GM08714 (cell line): ENCODE measurements around the gene SACS.

Source experiments
- H3K4me3 ChIP-seq: fragments of 200-500 bp; sonication (Bioruptor generic); 2 replicates; pipeline ENCODE4 v1.5.1; 2014; ENCODE audit warnings: mild to moderate bottlenecking, low read length, inconsistent platforms
- ZNF274 ChIP-seq: IDR thresholded peaks from 2 replicates; pipeline ENCODE4 v1.6.1; 2012; ENCODE audit warnings: mild to moderate bottlenecking, low read depth, low read length

Gene SACS

DNA sequence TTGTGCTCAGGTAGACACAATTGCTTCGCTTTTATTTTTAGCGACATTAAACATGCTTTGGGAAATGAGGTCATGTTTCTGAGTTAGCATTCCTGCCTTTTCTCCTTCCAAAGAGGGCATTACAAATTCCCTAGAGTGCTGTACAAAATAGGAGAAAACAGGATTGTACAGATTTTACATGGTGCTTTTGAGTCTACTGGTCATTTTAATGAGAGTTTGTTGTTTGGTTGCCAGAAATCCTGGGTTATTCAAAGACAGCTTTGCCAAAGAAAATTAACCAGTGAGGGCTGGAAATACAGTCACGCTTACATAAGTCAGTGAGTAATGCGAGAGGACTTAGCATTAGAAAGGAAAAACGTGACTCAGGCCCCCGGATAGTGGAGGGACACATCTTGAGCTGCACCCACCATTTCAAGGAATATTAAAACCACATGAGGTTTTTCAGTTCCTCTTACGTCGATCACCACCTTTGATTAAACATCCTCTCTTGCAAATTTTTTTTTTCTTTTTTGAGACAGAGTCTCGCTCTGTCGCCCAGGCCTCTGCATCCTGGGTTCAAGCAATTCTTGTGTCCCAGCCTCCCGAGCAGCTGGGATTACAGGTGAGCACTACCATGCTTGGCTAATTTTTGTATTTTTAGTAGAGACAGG, 55.4 kb downstream of the SACS start:
- H3K4me3 ChIP-seq, result no peak overlapping the region
- TF ChIP-seq ZNF274, result no peak

DNA sequence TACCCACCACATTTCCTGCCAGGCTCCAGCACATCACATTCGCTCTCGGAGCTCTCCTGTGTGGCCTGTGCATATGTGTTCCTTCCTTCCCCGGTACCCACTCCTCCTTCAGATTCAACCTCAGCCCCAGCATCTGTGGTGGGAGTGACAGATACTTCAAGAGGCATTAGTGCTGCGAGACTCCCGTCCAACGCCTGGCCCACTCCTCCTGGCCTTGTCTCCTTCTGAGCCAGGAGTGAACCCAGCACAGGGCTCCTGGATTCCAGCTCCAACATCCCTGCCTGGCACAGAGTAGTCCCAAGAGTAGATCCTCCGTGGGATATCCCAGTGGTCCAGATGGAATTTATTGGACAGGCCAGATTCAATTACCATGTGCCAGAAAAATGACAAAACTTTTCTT, 55.9 kb downstream of the SACS start:
- TF ChIP-seq ZNF274, result no peak
- no peak overlapping the region for H3K4me3 ChIP-seq

DNA sequence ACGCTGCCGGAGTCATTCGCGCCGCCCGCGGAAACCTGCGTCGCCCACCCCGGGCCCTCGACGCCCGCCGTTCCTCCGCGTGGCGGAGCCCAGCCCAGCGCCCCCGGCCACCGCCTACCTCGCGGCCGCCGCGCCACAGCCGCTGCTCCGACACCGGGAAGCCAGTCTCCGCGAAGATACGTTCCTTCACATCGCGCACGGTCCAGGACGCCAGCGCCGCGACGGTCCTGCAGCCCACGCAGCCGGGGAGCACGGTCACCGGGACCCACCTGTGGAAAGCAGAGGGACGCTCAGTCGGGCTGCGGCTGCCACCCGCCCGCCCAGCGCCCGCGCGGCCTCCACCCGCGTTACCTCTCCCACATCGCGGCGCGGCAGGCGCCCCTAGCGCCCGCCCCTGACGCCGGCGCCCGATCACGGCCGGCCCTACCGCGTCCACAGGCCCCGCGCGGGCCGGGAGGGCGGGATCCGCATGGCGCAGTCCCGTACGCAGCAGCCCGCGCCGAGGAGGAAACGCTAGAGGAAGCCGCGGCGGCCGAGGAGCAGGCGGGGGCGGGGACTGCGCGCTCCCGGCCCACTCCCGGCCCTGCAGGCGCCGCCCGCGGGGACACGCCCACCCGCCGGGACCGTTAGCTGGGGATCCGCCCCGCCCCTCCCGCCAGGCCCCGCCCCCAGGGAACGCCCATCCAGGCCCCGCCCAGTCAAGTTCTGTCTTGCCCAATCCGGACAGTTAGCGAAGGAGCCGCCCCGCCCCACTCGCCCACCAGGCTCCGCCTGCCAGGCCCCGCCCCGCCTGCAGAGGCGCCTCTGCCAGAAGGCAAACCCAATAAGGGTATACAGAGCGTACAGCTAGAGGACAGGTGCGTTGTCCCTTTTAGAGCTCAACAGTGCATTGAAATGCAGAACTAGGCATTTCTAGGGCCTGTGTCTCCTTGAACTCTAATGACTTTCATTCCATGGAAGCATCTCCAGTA, 58.2 kb downstream of the SACS start:
- peak overlapping the region; percentile 73 for H3K4me3 ChIP-seq
- no peak for TF ChIP-seq ZNF274

DNA sequence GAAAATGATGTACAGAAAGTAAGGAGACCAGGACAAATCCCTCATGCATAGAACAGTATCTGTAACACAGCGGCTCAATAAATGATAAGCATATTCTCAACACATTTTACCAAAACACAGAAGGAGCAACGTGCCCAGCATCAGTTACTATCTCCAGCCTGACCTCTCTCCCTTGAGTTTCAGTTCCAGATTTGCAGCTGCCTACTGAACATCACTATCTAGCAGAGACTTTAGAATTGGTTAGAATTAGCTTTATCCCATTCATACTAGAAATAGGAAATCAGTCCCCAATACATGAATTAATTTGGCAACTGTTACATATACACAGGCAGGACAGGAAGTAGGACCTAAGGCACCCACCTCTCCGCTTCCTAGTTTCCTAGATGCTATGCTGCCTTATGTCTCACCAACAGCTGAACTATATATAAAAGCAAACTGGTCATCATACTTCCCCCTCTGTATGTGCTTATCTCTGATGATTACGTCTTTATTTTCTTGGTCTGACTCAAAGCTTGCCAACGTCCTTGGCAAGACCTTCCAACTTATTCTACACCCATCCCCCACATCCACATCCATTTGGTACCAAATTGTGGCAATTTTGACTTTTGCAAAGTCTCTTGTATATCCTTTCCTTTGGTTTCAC, 61.1 kb downstream of the SACS start:
- no peak for TF ChIP-seq ZNF274
- H3K4me3 ChIP-seq, result peak overlapping the region; percentile 29; the same call in 1 of the 2 replicates

DNA sequence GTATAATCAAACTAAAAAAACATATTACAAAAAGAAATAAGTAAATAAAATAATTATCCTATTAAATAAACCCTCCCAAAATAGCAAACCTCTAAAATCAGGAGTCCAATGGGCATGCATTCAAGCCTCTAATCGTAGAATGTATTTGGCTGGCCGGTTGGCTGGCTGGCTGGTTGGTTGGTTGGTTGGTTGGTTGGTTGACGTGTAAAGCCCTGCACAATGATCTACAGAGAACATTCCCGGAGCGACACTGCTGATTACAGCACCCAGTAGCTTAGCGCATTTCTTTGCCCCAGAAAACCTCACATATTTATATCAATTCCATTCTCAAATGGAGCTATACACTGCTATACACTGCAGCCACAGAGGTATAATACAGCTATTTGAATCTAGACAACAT, 65.6 kb downstream of the SACS start:
- no peak overlapping the region for H3K4me3 ChIP-seq
- TF ChIP-seq ZNF274, result no peak

DNA sequence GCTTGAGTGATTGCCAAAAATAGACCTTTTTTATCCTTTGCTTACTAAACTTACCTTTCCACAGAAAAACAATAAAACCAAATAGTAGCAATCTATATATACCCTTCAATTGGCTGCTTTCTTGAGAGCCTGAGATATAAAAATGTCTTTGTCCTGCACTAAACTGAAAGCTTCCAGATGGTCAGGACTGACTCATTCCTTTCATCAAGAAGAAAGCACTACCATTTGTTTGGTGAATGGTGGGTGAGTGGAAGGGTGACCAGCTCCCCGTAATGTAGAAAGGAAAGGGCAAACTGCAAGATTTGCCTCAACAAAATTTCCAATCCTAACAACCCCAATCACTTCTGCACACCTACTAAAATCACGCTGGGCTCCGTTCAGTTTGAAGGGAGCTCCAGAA, 67.8 kb downstream of the SACS start:
- TF ChIP-seq ZNF274, result no peak
- H3K4me3 ChIP-seq, result no peak overlapping the region

DNA sequence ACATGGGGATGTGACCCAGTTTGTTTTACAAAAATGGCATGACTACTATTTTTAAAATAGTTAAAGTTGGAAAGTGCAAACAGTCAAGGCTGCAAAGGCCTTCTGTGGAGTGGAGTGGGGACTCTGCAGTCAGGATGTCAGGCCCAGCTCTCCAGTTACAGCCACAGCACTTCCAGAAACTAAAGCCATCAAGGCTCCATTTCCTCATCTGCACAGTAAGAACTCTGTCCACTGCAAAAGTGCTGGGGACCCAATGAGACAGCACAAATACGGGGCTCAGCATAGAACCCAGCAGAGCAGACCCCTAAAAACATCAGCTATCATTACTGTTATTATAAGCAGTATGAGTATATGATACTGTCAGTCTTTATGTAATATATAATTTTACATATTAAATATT, 73.6 kb downstream of the SACS start:
- TF ChIP-seq ZNF274, result no peak
- H3K4me3 ChIP-seq, result no peak overlapping the region

DNA sequence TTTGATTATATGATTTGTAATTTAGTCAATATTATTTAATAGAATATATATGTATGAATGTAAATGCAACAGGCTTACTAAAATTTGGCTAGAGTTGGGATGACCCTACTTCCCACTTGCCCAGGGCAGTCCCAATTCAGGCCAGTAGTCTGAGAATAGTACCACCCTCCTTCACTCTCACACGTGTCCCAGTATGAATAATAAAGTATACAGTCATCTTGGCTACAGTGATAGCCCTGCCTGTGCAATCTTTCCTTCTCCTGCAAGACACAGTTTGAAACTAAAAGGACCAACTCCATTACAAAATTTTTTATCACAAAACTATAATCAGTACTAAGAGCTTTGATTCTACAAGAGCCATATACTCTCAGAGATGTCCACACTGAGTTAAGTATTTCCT, 76.2 kb downstream of the SACS start:
- no peak for TF ChIP-seq ZNF274
- H3K4me3 ChIP-seq, result no peak overlapping the region

DNA sequence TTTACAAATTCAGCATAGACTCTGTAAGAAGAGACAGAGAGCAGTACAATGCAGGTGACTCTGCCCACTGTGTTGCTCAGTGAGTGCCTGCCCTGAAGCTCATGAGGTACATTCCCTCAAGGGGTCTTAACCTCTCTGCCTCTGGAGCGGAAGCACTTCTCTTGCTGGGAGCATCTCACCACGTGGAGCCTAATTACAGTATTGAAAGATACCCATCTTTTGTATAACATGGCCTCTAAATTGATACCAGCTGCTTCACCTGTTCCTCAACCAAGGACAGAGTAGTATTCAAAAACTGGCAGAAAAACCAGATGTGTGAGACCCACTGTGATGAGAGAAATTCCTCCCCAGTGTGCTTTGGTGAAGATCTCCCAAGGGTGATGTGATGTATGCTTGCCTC, 77.1 kb downstream of the SACS start:
- no peak for TF ChIP-seq ZNF274
- no peak overlapping the region for H3K4me3 ChIP-seq

DNA sequence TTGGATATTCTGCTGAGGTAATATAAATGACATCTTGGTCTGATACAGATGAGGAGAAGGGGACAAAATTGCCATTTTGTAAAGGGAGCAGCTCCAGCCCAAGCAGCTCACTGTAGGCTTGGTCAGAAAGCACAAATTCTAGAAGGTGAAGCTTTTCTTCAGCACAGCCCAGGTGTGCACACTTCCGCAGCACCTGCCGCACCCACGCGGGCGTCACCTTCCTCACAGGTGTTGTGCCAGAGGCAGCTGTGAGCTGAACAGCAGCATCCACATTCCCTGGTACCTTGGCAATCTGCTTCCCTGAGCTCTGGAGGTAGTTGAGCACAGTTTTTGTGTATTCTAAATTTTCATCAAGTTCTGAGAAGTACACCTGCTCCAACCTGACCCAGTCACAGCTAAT, 79.0 kb downstream of the SACS start:
- no peak overlapping the region for H3K4me3 ChIP-seq
- TF ChIP-seq ZNF274, result no peak

DNA sequence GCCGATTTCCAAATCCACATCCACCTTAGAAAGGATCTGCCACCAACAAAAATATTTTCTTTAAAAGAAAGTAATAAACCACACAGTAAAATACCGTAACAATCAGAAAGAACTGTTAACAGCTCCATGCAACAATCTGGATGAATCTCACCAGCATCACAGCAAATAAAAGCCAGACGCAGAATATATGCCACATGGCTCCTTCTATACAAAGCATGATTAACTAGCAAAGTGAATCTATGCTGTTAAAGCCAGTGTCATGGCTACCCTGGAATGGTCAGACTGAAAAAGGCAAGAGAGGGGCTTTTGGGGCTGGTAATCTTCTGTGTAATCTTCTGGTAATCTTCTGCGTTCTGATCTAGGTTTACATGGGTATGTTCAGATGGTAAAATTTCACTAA, 81.3 kb downstream of the SACS start:
- no peak for TF ChIP-seq ZNF274
- no peak overlapping the region for H3K4me3 ChIP-seq

DNA sequence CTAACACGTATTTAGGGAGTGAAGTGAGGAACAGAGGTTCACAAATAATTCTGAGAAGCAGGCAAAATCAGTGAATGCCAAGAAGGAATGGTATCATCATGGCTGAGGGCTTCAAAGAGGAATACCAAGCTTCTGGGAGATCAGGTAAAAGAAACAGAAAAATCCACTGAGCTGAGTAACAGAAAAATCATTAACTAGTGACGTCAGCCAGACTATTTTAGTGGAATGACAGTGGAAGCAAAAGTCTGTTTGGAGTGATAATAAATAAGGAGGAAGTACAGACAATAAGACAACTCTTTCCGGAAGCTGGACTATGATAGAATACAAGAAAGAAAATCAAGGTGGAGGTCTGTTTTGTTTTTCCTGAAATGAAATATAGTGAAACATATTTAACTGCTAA, 83.5 kb downstream of the SACS start:
- TF ChIP-seq ZNF274, result no peak
- no peak overlapping the region for H3K4me3 ChIP-seq

DNA sequence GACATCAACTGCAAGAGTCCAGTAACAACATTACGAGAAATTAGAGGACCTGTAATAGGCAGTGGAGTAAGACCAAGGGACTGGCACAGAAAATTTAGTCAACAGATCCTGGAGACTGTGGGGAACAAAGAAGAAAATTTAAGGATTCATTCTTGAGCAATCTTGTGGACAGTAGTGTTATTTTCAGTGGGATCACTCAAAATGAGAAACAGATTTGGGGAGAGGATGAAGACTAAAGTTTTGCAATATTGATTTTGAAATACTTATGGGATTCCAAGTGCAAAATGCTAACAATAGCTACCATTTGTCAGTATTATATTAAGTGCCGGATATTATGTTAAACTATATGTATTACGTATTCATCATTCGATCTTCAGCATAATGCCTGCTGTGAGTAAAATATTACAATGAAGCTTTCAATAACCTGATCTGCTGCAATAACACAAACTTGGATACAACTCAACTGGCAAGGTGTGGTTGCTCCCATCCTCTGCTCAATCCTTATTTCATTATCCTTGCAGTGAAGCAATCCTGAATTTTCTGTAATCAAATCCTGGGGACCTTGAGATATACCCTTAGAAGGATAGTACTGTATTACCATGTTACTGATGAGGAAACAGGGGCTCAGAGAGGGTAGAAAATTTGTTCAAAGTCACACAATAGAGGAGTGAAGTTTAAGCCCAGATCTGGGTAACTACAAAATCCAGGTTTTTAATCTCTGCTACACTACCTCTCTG, 84.2 kb downstream of the SACS start:
- TF ChIP-seq ZNF274, result no peak
- no peak overlapping the region for H3K4me3 ChIP-seq
